NCI-H2196 treated with DMSO at 0.1 percent for 48 hours (cell line): Measurements from ENCODE around the gene FBLN7.
"Not testable (repeated sequence)": the region's sequence is repeated elsewhere in the genome, so short reads cannot be mapped to it uniquely, and the experiment has no call there.

Experiments
- DNase-seq: peaks from one replicate; lab custom pipeline; 2025; ENCODE audit not compliant: unreplicated experiment; lab: John Stamatoyannopoulos, UW

The FBLN7 gene

GRCh38 chr2:112182581-112183034 is 44.4 kb downstream of the FBLN7 start:
- DNase-seq, result peak; percentile 85

GRCh38 chr2:112183327-112184025 is 45.3 kb downstream of the FBLN7 start:
- no peak for DNase-seq

GRCh38 chr2:112184121-112184520 is 45.9 kb downstream of the FBLN7 start:
- DNase-seq, result no peak

- DNase-seq, result no peak
Observed at GRCh38 chr2:112185131-112185530, 46.9 kb downstream of the FBLN7 start.

GRCh38 chr2:112187046-112187715 is 49.0 kb downstream of the FBLN7 start:
- DNase-seq, result no peak

GRCh38 chr2:112187805-112188596 is 49.8 kb downstream of the FBLN7 start:
- DNase-seq, result peak; percentile 7

GRCh38 chr2:112189001-112189556 is 50.9 kb downstream of the FBLN7 start:
- no peak for DNase-seq

- DNase-seq, result no peak
Observed at GRCh38 chr2:112194028-112194427, 55.8 kb downstream of the FBLN7 start.

- no peak for DNase-seq
Observed at GRCh38 chr2:112194482-112194881, 56.3 kb downstream of the FBLN7 start.

- no peak for DNase-seq
Observed at GRCh38 chr2:112195167-112195766, 57.1 kb downstream of the FBLN7 start.

- DNase-seq, result no peak
Observed at GRCh38 chr2:112195950-112196349, 57.8 kb downstream of the FBLN7 start.

- no peak for DNase-seq
Observed at GRCh38 chr2:112197868-112198267, 59.7 kb downstream of the FBLN7 start.

GRCh38 chr2:112198780-112199179 is 60.6 kb downstream of the FBLN7 start:
- DNase-seq, result no peak

GRCh38 chr2:112199188-112199587 is 61.0 kb downstream of the FBLN7 start:
- DNase-seq, result no peak

- DNase-seq, result no peak
Observed at GRCh38 chr2:112201696-112202430, 63.7 kb downstream of the FBLN7 start.

- peak; percentile 8 for DNase-seq
Observed at GRCh38 chr2:112204411-112204810, 66.2 kb downstream of the FBLN7 start.

GRCh38 chr2:112207905-112208304 is 69.7 kb downstream of the FBLN7 start:
- not testable (repeated sequence) for DNase-seq

GRCh38 chr2:112216167-112216566 is 78.0 kb downstream of the FBLN7 start:
- DNase-seq, result no peak

GRCh38 chr2:112217854-112218253 is 79.7 kb downstream of the FBLN7 start:
- no peak for DNase-seq

GRCh38 chr2:112220186-112220585 is 82.0 kb downstream of the FBLN7 start:
- DNase-seq, result no peak
